GM12878 (cell line): ENCODE data around the gene TCP11L2.

Source experiments
- CEBPB ChIP-seq, 2 experiments: fragments of 150-350 bp in 1 of 2; IDR thresholded peaks; 2 replicates each; pipeline ENCODE4 v1.6.1; 2012 to 2014; ENCODE audit warnings: low read depth in 2 of 2, low read length in 2 of 2, borderline replicate concordance in 1 of 2, inconsistent platforms in 1 of 2
- E2F4 ChIP-seq: IDR thresholded peaks from 2 replicates; pipeline ENCODE4 v1.6.1; 2012; ENCODE audit warnings: low read depth, low read length, improper control_type of control experiment

- TF ChIP-seq CEBPB (IDR thresholded peaks at IDR 0.05; ENCODE audit: borderline replicate concordance in 1 of 2, low read depth in 2 of 2, low read length in 2 of 2) (no peak), E2F4 (no peak)
Measured at GRCh38 chr12:106389151-106389550, 86.6 kb downstream of the TCP11L2 start.
